LHCN-M2 (cell line): ENCODE results near the gene MXD4. TPM values are rescaled to one million over a fixed set of nuclear protein-coding genes. Genes with fewer than 3 reads are reported as not detected.

Experiments used
- DNase-seq: peaks from one replicate; pipeline ENCODE4 v3.0.0-alpha.2; 2012; ENCODE audit warnings: low read depth
- total RNA-seq: library from RNA; depleted of rRNA; stranded (reverse); fragments of >200 nt; gene quantifications from 2 replicates; pipeline ENCODE4 v1.2.3, GENCODE V29; 2014

The MXD4 gene
- total RNA-seq, 1 experiment from 2014 or later = 45.3 TPM

GRCh38 chr4:2263926-2264321 lies 2.0 kb upstream of the MXD4 start:
- no peak for DNase-seq

- no peak for DNase-seq
Observed at GRCh38 chr4:2262944-2263250, 988 bp upstream of the MXD4 start.

DNA sequence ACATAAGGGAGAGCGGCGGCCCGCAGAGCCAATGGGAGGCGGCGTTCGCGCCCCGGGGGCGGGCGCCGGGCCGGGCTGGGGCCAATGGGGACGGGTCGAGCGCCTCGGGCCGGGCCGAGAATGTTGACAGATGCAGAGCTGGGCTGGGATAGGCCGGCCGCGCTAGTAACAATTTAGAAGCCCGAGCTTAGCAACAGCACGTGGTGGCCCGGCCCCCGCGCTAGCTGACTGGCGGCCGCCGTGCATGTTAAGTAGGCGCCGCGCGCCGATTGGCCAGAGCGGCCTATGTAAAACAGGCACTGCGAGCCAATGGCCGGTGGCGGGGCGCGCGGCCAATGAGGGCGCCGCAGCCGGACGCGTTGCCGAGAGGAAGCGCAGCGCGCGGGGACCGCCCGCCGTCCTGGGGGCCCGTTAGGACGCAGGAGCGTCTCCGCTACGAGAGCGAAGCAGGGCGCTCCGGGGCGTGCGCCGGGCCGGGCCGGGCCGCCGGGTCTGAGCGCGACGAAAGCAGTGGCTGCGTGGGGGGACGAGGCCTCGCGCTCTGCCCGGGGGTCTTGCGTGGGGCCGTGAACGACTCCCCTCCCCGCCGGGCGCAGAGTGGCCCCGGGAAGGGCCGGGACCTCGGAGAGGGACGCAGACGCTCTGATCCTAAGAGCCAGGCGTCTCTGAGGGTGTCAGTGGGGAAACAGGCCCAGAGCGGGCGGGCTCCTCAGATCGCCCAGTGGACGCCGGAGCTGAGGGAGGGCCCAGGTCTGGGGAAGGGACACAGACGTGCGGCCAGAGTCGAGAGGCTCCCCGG lies 435 bp upstream of the MXD4 start:
- DNase-seq = peak; percentile 99

DNA sequence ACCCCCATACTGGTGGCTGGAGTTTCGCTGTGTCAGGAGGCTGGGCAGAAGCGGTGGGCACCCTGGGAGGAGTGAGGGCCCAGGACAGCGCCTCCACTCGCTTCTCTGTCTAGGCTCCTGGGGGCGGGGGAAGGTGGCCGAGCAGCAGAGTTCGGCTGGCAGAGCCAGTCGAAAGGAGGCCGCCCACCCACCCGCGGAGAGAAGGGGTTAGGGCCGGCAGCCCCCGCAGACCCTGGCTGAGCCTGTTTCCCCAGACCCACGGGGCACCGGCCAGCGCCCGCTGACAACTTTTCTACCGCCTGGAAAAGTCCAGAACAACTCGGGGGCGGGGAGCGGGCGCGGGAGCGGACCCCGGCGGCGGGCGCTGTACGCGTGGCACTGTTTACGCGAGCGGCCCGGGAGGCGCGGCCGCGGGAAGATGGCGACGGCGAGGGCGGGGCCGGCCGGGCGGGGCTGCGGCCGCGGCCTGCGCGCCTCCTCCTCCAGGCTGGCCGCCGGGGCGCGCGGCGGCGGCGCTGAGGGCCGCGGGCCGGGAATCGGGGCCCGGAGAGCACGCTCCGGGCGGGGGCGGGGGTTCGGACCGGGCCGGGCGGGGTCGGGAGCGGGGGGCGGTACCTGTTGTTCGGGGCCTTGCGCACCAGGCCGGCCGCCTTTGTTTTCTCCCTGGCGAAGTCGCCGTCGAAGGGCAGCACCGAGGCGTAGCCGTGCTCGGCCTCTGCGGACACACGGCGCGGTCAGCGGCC lies 628 bp downstream of the MXD4 start:
- DNase-seq = peak; percentile 37

- no peak for DNase-seq
Observed at GRCh38 chr4:2260344-2261109, 1.4 kb downstream of the MXD4 start.

GRCh38 chr4:2259541-2260343 lies 2.2 kb downstream of the MXD4 start:
- no peak for DNase-seq

DNA sequence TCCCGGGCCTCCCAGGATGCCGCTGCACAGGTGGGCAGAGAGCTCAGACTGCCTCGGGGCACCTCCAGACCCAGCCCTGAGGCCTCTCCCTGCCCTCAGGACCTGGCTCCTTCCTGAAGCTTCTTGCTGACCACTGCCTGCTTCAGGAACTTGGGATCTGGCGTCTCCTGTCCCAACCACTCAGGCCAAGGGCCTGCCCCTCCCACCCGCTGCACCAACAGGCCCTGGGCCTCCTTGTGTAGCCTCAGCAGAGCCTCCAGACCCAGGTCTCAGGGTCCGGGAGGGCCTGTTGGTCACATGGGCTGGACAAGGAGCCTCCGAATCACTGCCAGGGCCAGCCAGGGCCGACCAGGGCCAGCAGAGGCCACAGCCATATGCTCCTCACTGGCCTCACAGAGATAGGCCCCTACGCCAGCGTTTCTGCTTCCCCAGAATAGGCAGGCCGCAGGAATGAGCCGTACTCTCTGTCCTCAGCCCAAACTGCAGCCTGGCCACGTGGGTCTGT lies 2.8 kb downstream of the MXD4 start:
- DNase-seq = no peak

DNA sequence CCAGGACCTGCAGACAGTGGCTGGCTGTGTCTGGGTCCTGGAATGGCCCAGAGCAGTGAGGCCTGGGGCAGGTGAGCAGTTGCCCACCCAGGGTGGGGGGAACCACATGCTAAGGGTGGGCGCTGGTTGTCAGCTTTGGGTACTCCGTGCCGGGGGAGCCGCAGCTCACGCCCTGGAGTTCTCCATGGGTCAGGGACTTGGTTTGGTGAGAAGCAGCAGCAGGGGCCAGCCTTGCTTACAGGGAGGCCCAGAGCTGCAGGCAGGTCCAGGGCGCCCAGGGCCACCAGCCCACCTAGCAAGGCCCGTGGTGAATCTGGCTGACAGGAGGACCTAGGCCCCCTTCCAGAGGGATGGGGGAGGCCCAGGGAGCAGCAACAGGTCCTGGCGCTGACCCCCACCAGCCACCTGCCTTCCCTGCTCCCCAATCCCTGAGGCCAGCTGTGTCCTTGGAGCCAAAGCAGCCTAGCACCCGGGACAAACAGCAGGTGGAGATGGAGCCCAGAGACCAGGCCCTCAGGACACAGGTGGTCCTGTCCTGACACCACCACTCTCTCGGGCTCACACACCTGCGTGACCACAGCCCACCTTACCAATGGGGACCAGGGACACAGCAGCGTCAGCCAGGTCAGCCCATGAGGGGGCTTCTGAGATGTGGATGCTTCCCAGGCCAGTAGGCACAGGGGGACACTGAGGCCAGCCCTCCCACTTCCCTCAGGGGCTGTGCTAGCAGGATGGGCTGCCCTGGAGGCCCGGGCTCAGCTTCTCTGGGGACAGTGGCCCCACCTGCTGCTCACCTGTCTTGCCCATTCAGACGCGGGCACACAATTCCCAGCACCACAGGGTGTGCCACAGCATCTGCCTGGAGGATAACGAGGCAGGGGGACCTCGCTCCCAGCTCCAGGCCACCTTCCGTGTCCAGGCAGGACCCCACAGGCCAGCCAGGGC lies 3.5 kb downstream of the MXD4 start:
- DNase-seq = no peak

DNA sequence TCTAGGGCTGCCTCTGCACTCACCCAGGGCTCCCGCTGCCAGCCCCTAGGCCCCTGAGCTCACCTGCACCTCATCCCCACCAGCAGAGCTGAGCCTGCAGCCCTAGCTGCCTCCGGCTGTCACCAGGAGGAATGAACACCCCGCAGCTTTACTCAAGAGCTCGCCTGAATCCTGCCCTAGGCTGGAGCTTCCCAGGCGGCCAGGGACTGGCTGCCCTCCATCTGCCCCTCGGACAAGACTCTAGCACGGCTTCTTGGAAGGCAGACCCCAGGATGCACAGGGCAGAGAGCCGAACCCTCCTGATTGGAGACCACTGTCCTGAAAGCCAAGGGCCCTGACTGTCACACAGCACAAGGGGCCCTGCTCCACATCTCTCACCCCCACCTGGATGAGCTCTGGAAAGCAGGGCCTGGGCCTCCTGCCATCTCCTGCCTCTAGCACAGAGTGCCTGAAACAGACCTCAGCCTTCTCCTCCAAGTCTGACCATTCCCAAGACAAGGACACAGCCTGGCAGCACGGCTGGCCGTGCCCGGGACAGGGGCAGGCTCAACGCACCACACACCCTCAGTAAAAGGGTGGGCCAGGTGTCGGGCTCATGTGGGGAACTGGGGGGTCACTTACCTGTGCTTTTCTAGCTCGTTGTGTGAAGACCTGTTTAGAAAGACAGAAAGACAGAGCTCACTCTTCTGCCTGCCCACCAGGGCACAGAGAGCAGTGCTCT lies 4.4 kb downstream of the MXD4 start:
- no peak for DNase-seq

DNA sequence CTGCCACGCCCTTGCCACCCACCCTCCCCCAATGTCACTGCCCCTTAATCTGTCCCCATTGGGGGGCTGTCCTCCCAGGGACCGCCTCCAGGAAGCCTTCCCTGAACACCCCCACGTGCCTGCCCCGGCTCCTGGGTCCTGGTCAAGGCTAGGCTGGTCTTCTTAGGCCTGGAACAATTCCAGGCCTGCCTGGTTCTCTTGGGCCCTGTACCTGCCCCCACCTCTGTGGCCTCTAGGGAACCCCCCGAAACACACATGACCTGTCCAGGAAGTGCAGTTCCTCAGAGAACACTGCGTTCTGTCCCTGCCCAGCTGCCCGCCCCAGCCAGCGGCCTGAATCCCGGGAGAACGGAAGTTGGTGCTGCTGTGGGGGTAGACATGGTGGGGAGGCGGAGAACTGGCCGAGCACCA lies 5.1 kb downstream of the MXD4 start:
- DNase-seq = peak; percentile 35

DNA sequence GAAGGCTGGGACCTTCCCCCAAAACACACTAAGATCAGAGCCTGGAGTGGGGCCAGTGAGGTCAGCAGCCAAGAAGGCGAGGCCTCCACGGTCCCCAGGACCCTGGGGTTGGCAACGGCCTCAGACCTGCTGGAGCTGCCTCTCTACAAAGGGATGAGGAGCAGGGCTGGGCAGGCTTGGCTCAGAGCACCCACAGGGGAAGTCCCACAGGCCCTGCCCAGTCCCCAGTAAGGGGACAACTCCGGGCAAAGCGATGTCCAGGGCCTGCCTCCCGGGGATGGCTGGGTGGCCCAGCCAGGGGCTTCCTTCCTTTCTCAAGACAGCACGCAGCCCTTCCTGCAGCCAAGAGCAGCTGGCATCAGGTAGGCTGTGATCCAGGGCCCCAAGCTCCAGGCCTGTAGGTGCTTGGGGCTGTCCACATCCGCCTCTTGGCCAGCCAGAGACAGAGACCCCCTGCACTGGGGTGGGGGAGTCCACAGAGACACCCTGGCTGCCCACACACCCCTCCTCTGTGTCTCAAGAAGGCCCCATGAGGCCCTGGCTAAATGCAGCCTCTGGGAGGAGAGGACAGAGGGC lies 5.7 kb downstream of the MXD4 start:
- DNase-seq = no peak

DNA sequence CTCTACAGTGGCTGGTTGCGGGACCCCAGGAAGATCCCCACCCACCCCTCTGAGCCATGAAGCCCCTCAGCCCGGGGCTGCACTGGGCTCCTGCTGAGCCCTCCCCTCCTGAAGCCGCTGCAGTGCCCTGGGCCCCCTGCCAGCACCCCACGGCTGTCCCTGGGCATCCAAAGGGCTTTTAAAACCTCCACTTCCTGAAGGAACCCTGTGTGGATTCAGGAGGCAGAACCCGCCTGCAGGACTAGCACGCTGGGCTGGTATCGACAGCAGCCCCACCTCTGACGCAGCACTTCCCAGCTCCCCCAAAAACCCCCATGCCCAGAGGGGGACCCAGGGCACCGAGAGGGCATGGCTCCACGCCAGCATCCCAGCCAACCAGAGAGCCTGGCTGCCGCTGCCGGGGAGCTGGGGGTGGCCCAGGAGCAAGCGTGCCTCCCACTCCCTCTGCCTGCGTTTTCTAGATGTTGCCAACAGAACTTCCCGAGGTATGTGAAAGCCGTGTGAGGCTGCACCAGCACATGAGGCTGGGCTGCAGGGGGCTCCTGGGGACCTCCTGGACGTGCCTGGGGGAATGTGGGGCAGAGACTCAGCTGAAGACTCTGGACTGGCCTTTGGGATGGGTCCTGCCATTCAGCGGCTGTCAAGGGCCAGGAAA lies 6.3 kb downstream of the MXD4 start:
- no peak for DNase-seq

- no peak for DNase-seq
Observed at GRCh38 chr4:2254665-2255500, 7.0 kb downstream of the MXD4 start.

- no peak for DNase-seq
Observed at GRCh38 chr4:2253160-2254084, 8.5 kb downstream of the MXD4 start.

DNA sequence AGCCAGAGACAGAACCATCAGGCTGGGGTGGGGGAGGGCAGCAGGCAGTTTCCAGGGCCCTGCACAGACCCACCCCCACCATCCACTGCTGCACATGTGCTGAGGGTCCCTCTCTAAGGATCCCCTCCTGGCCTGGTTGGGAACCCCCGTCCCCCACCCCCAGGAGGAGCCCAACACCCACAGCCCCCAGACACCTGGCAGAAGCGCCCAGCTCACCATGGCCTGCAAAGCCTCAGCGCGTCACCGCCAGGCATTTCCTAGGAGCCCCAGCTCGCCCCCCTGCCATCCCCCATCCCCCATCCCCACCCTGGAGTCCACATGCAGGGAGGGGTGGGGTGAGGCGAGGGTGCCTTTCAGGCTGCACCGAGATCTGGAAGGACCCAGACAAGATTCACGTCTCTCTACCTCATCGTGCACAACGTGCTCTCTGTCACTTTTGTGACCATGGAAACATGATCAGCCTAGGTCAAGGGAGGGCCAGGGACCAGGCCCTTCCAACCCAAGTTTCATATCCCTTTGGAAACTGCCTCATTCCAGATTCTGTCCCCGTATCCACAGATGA lies 9.3 kb downstream of the MXD4 start:
- no peak for DNase-seq

DNA sequence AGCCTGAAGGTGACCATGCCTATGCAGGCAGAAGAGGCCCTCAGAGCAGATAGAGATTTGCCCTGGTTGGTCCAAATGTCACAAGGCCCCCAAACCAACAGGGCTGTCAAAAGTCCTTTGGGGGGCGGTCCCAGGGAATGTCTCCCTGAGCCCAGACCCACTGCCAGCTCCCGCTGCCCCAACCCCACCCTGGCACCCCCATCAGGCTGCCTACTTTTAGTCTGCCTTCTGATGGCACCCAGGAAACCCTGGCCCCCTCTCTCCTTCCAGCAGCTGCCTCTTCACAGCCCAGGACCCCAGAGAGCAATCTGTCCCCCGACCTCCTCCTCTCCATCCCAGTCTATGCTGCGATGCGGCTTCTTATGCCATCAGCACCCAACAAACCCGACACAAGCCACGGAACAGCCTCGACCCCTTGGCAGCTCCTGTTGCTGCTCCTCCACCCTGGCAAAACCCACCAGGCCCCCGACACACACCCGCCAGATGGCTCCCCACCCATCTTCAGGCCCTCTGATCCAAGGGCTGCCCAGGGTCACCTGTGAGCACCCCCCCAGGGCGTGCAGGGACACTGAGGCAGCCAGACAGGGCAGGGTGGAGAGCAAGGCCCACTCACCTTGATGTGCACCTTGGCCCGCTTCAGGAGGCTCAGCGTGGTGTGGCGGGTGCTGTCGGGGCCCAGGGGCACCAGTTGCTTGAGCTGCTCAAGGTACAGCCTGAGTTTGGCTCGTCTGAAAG lies 9.9 kb downstream of the MXD4 start:
- no peak for DNase-seq
